CD4-positive, alpha-beta T cell treated with Interferon gamma for 1 hour (primary cell): ENCODE measurements around the gene DNASE1L3.

Source experiments
- DNase-seq: peaks from one replicate; pipeline ENCODE4 v3.0.0-alpha.2; 2020

DNASE1L3 gene

GRCh38 chr3:58157700-58158099 is 53.1 kb downstream of the DNASE1L3 start:
- DNase-seq = no peak

- no peak for DNase-seq
These were observed 54.9 kb downstream of the DNASE1L3 start for GRCh38 chr3:58155838-58156237.

- no peak for DNase-seq
These were observed 55.9 kb downstream of the DNASE1L3 start for GRCh38 chr3:58154626-58155449.

GRCh38 chr3:58153371-58153770 is 57.4 kb downstream of the DNASE1L3 start:
- no peak for DNase-seq

DNA sequence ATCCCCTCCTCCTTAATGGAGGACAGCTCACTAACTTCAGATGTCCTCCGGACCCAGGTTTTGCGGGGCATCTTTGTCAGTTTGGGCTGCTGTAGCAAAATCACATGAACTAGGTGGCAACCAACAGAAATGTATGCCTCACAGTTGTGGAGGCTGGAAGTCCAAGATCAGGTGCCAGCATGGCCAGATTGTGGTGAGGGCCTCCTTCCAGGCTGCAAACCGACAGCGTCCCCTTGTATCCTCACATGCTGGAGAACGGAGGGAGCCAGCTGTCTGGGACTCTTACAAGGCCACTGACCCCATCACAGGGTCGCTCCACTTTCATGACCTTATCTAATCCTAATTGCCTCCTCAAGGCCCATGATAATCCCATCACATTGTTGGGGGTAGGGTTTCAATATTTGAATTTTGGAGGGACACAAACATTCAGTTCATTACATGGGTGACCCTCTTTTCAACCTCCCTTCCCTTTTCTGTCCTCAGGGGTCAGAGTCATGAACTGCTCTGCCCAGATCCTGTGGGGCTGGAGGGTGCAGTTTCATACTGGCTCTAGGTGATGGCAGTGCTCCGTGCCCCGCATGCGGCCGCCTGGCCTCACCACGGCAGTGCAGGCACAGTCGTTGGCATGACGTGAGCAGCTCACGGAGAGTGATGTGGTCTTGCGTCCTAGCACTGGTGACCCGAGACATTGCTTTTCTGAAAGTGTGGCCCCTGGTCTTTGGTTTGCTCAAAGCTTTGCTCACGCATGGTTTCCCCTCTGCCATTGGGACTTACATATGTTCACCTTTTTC is 58.4 kb downstream of the DNASE1L3 start:
- DNase-seq = no peak

DNA sequence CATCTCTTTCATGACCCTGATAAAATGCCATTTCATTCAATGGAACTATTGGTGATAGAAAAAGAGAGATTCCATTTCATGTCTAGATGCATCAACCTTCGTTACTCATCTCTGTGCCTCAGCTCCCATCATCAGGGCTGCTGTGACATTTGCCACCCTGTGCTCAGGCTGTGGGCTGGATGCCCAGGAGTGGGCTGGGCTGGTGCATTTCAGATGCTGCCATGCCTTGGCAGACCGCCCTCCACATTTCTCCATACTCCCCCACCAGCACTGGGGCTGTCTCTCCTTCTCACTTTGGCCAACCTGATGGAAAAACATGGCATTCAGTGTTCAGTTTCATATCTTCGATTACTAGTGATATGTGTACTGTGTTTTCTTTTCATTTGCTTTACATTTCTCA is 59.1 kb downstream of the DNASE1L3 start:
- DNase-seq = no peak

DNA sequence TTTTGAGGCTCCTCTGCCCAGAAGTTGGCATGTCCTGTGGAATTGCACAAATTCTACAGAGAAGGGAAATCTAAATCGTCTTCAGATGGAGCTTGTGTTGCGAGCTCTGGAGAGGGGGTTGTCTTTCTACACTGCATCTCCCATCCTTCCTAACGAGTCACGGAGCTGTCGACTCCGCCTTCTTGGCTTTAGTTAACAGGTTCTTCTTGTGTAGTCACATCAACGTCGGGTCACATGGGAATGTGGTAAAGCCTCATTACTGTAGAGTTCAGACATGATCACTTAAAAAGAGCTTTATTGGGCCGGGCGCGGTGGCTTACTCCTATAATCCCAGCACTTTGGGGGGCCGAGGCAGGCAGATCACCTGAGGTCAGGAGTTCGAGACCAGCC is 60.0 kb downstream of the DNASE1L3 start:
- DNase-seq = no peak

- no peak for DNase-seq
These were observed 60.5 kb downstream of the DNASE1L3 start for GRCh38 chr3:58150130-58150809.

DNA sequence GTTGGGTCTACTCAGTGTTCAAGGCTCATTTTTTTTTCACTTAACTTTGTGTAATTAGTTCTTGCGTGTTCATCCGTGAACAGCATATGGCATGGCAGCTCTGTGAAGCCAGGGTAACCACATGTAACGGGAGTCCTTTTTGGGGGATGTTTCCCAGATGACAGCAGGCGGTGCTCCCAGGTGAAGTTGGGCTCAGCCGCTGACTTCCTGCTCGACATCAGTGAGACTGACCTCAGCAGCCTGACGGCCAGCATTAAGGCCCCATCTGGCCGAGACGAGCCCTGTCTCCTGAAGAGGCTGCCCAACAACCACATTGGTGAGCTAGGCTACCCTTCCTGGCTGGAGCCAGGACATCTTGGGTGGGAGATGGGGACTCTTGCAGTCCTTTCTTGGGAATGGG is 62.7 kb downstream of the DNASE1L3 start:
- no peak for DNase-seq

GRCh38 chr3:58144478-58145325 is 66.1 kb downstream of the DNASE1L3 start:
- no peak for DNase-seq

DNA sequence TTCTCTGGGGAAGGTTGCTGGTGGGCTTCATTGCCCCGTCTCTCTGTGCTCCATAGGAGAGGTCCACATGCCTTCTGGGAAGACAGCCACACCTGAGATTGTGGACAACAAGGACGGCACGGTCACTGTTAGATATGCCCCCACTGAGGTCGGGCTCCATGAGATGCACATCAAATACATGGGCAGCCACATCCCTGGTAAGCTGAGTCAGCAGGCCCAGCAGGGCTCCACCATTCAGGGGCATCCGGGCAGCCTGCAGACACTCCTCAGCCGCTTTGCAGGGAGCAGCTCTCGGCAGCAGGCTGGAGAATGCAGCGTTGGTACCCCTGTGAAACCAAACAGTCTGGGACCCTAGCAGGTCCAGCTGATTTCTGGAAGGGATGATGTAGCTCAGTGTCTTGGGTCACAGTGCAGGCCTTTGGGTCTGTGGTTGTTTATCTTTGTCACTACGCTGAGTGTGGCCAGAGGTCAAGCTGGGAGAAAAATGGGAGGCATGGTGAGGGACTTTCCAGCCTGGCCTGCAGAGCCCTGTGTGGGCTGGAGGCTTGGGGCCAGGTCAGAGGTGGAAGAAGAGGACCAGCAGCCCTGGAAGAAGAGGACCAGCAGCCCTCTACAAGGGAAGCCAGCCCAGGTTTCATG is 67.2 kb downstream of the DNASE1L3 start:
- DNase-seq = no peak
